Measurements from ENCODE around the gene EMC1. TPM values are rescaled to one million over a fixed set of nuclear protein-coding genes. Genes with fewer than 3 reads are reported as not detected.
"Not testable (repeated sequence)": the region's sequence is repeated elsewhere in the genome, so short reads cannot be mapped to it uniquely, and the experiment has no call there.

The EMC1 gene
- total and polyA plus RNA-seq, 5 experiments from 2014 or later: 16.1 to 38.9 (median 22.4) TPM

GRCh38 chr1:19229229-19229628 lies 22.1 kb downstream of the EMC1 start:
- ATAC-seq (no peak), DNase-seq (no peak)
- Mint-ChIP-seq H3K4me3 (no peak overlapping the region), H3K27ac (peak overlapping the region in 2 of 10 donors; percentile 16 to 20), H3K9me3 (no peaks in the 10 kb centered on the region), H3K4me1 (peaks cover 0 to 5% (median 0%) of the 10 kb centered on the region in 4 donors), H3K36me3 (peaks cover 0 to 85% (median 18%) of the 10 kb centered on the region in 3 donors), H3K27me3 (no peaks in the 10 kb centered on the region)
- POLR2A ChIA-PET: no interaction called here

DNA sequence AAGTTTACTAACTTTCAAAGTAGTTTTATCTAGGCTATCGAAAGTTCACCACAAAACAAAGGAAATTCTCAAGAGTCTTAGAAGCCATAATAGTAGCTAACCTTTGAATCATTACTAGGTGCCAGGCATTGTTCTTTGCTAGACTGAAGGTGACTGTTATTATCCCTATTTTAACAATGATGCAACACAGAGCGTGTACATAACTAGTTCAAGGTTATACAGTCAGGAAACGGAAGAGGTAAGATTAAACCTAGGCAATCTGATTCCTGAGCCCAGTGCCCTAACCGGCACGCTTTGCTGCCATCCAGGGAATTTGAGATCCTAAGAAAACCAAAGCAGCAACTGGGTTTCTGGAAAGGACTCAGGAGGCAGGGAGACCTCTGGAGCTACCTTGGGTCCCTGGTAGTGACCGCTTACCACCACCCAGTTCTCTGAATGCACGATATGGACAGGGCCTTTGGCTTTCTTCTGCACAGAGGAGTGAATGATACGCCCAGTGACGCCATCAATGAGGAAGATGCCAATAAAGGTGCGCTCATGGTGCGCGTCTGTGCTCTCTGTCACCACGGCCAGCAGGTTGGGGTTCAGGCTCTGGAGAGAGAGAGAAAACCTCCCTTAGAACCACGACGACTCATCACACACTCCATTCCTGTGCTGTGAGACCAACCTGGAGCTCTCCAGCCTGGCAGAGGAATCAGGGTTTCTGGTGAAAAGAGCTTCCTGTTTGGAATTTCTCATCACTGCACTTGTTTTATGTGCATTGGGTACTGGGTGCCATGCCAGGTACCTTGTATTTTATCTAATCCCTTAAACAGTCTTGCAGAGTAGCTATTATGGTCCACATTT lies 28.1 kb downstream of the EMC1 start:
- Mint-ChIP-seq H3K27ac (peak overlapping the region in 3 of 10 donors; percentile 3 to 24 (median 15)), H3K4me1 (peaks cover 0 to 13% (median 2%) of the 10 kb centered on the region in 4 donors), H3K36me3 (peaks cover 0 to 93% (median 30%) of the 10 kb centered on the region in 3 donors), H3K9me3 (no peaks in the 10 kb centered on the region), H3K4me3 (no peak overlapping the region), H3K27me3 (no peaks in the 10 kb centered on the region)
- ATAC-seq: no peak
- POLR2A ChIA-PET: no interaction called here
- DNase-seq: no peak

GRCh38 chr1:19222573-19222972 lies 28.8 kb downstream of the EMC1 start:
- Mint-ChIP-seq H3K27ac (peak overlapping the region in 3 of 10 donors; percentile 15 to 81 (median 25)), H3K9me3 (no peaks in the 10 kb centered on the region), H3K27me3 (no peaks in the 10 kb centered on the region), H3K36me3 (peaks cover 0 to 93% (median 29%) of the 10 kb centered on the region in 3 donors), H3K4me1 (peaks cover 0 to 13% (median 3%) of the 10 kb centered on the region in 4 donors), H3K4me3 (no peak overlapping the region)
- POLR2A ChIA-PET: no interaction called here
- DNase-seq (no peak), ATAC-seq (no peak)

- Mint-ChIP-seq H3K27me3 (no peaks in the 10 kb centered on the region), H3K36me3 (peaks cover 0 to 92% (median 28%) of the 10 kb centered on the region in 3 donors), H3K9me3 (no peaks in the 10 kb centered on the region), H3K4me3 (no peak overlapping the region), H3K4me1 (peaks cover 0 to 16% (median 4%) of the 10 kb centered on the region in 4 donors), H3K27ac (peak overlapping the region in 1 of 10 donors; percentile 89)
- DNase-seq (no peak), ATAC-seq (no peak)
- POLR2A ChIA-PET: interaction anchor here (0.8 kb wide), 1 partner anchor 30 kb away, joined by 3 read pairs; the partner anchor contains the start of genes EMC1 and MRTO4
Measured at GRCh38 chr1:19220991-19221390, 30.3 kb downstream of the EMC1 start.

DNA sequence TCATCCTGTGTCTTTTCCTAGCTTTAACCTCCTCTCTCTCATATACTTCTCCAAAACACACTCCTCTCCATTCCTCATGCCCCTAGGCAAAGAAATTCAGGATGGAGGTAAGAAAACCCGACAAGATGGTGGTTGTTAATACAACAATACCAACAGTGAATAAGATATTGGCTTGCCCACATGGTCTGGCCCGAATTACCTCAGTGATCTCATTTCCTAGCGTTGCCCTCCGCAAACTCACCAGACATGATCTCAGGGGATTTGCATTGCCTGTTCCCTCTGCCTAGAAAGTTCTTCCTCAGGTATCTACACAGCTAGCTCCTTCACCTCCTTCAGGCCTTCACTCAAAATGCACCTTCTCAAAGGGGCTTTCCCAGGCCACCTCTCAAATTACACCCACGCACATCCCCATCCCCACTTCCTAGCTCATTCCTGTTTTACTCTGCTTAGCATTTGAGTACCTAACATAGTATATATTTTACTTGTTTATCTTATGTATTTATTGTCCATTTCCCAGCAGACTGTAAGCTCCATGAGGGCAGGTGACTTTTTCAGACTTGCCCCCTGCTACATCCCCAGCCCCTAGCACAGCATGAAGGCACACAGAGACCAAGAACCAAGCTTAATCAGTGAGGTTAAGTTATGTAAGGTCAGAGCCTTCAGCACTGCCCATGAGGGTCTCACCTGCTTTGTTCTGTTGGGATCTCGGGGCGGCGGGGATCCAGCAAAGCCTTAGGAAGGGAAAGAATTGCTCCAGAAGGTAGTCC lies 31.1 kb downstream of the EMC1 start:
- POLR2A ChIA-PET: interaction anchor here (0.8 to 1.0 kb wide), 2 partner anchors 10 to 31 kb away, joined by 3 read pairs; partner anchors contain the start of genes EMC1, MRTO4 and UBR4
- H3K4me1 Mint-ChIP-seq: peaks cover 2 to 16% (median 5%) of the 10 kb centered on the region in 4 donors

GRCh38 chr1:19219451-19219850 lies 31.9 kb downstream of the EMC1 start:
- peak overlapping the region in 3 of 10 donors; percentile 8 to 38 (median 30) for H3K27ac Mint-ChIP-seq

More for the DNA sequence above, 31.1 kb downstream of the EMC1 start:
- Mint-ChIP-seq H3K27me3 (no peaks in the 10 kb centered on the region), H3K36me3 (peaks cover 0 to 86% (median 25%) of the 10 kb centered on the region in 3 donors), H3K9me3 (no peaks in the 10 kb centered on the region), H3K4me3 (no peak overlapping the region), H3K27ac (peak overlapping the region in 7 of 10 donors; percentile 30 to 74 (median 33))
- DNase-seq: no peak
- ATAC-seq: no peak

GRCh38 chr1:19216585-19216984 lies 34.7 kb downstream of the EMC1 start:
- POLR2A ChIA-PET: interaction anchor here (0.8 kb wide), 1 partner anchor 35 kb away, joined by 3 read pairs; the partner anchor contains the start of genes EMC1 and MRTO4
- DNase-seq, ATAC-seq, H3K27me3 Mint-ChIP-seq, H3K9me3 Mint-ChIP-seq, H3K4me3 Mint-ChIP-seq: not testable (repeated sequence)
- Mint-ChIP-seq H3K36me3 (peaks cover 0 to 66% (median 11%) of the 10 kb centered on the region in 3 donors), H3K27ac (peak overlapping the region in 5 of 10 donors; percentile 44 to 93 (median 54)), H3K4me1 (peaks cover 12 to 30% (median 27%) of the 10 kb centered on the region in 4 donors)

More at GRCh38 chr1:19219451-19219850, 31.9 kb downstream of the EMC1 start:
- Mint-ChIP-seq H3K4me3 (no peak overlapping the region), H3K9me3 (no peaks in the 10 kb centered on the region), H3K36me3 (peaks cover 0 to 83% (median 23%) of the 10 kb centered on the region in 3 donors), H3K4me1 (peaks cover 4 to 13% (median 7%) of the 10 kb centered on the region in 4 donors), H3K27me3 (no peaks in the 10 kb centered on the region)
- ATAC-seq (no peak), DNase-seq (no peak)
- POLR2A ChIA-PET: interaction anchor here (1.0 kb wide), 1 partner anchor 9 kb away, joined by 3 read pairs; the partner anchor contains the start of gene UBR4

DNA sequence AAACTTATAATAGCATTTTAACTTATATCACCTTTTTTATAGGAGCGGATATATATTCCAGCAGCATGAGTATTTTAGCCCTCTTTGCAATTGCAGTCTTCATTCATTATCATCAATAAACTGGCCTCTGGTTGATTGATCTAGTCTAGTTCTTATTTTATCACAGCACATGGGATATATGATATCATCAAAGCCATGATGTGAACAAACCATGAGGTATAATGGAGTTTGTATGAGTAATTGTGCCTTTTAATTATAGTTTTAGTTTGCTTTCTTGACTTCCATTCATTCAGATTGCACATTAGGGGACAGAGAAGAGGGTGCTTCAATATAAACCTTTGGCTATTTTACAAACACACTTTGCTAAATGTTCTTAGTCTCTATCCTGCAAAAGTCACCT lies 37.7 kb downstream of the EMC1 start:
- DNase-seq: no peak
- no peak overlapping the region for H3K4me3 Mint-ChIP-seq
- ATAC-seq: no peak
- H3K27me3 Mint-ChIP-seq: peaks cover 0 to 3% (median 0%) of the 10 kb centered on the region in 5 donors
- no peaks in the 10 kb centered on the region for H3K9me3 Mint-ChIP-seq
- POLR2A ChIA-PET: no interaction called here
- H3K27ac Mint-ChIP-seq: peak overlapping the region in 7 of 10 donors; percentile 4 to 78 (median 15)
- peaks cover 0 to 37% (median 0%) of the 10 kb centered on the region in 3 donors for H3K36me3 Mint-ChIP-seq
- peaks cover 19 to 53% (median 50%) of the 10 kb centered on the region in 4 donors for H3K4me1 Mint-ChIP-seq

- POLR2A ChIA-PET: no interaction called here
- H3K4me3 Mint-ChIP-seq: peak overlapping the region in 3 of 10 donors; percentile 16 to 84 (median 39)
- peaks cover 0 to 25% (median 0%) of the 10 kb centered on the region in 3 donors for H3K36me3 Mint-ChIP-seq
- H3K27me3 Mint-ChIP-seq: peaks cover 0 to 3% (median 0%) of the 10 kb centered on the region in 5 donors
- ATAC-seq: no peak
- no peaks in the 10 kb centered on the region for H3K9me3 Mint-ChIP-seq
- peak overlapping the region in 7 of 10 donors; percentile 22 to 100 (median 60) for H3K27ac Mint-ChIP-seq
- H3K4me1 Mint-ChIP-seq: peaks cover 21 to 63% (median 62%) of the 10 kb centered on the region in 4 donors
- DNase-seq: no peak
Measured at GRCh38 chr1:19212167-19212566, 39.2 kb downstream of the EMC1 start.

GRCh38 chr1:19210772-19211549 lies 40.4 kb downstream of the EMC1 start:
- POLR2A ChIA-PET: interaction anchor here (0.6 to 1.6 kb wide), 7 partner anchors 9 to 386 kb away, joined by 3 to 7 read pairs (median 3); partner anchors contain the start of genes EMC1 and MRTO4
- Mint-ChIP-seq H3K27me3 (peaks cover 0 to 3% (median 0%) of the 10 kb centered on the region in 5 donors), H3K36me3 (peaks cover 0 to 21% (median 0%) of the 10 kb centered on the region in 3 donors), H3K4me1 (peaks cover 23 to 72% (median 71%) of the 10 kb centered on the region in 4 donors), H3K9me3 (no peaks in the 10 kb centered on the region), H3K27ac (peak overlapping the region; percentile 96 to 100 (median 98)), H3K4me3 (peak overlapping the region; percentile 84 to 100 (median 96))
- DNase-seq (peak in 1 of 10 donors; percentile 6), ATAC-seq (no peak)

DNA sequence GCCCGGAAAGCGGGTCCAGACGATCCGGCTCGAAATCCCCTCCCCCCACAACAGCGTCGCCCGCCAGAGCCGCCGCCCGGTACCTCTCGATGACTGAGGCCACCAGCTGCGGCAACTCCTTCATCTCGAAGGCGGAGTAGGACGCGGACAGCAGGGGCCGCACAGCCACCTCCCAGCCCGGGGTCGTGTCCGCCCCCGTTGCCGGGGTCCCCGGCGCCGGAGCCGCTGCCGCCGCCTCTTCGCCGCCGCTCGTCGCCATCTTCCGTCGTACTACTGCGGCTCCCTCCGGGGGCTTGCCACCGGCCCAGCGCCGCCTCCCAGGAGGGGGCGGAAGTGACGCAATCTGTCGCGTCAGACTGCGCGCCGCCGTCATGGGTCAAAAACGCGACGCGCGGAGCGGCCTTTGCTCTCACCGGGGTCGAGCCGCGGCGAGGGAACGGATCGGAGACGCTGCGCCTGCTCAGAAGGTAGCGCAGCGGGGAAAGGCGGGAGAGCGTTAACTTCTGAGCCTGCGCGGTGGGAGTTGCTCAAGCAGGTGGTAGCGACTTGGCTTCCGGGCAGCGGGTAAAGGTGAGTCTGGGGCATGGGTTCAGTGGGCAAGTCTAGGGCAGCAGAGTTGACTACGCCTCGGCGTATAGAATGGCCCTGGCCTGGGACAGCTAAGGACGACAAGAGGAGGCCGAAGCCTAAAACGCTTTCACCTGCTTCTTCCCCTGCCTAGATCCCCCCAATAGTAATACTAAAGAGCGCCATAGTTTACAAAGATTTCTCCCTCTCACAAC lies 41.1 kb downstream of the EMC1 start, which contains the start of gene UBR4:
Gene UBR4 (minus strand): TSS at position 277 of the 782 bp plus-strand sequence. CDS start 18 bp downstream, at position 259.
- peaks cover 0 to 3% (median 0%) of the 10 kb centered on the region in 5 donors for H3K27me3 Mint-ChIP-seq

More for the DNA sequence above, 41.1 kb downstream of the EMC1 start, which contains the start of gene UBR4:
- DNase-seq (peak; percentile 95 to 97 (median 96)), ATAC-seq (peak; percentile 88 to 93)
- POLR2A ChIA-PET: interaction anchor here (0.6 to 1.6 kb wide), 5 partner anchors 10 to 386 kb away, joined by 3 to 7 read pairs (median 3); partner anchors contain the start of genes EMC1 and MRTO4
- Mint-ChIP-seq H3K9me3 (no peaks in the 10 kb centered on the region), H3K27ac (peak within 1 kb of the TSS; percentile 96 to 100 (median 98)), H3K4me3 (peak within 1 kb of the TSS; percentile 84 to 100 (median 96)), H3K4me1 (peaks cover 30 to 79% (median 77%) of the 10 kb centered on the region in 4 donors), H3K36me3 (peaks cover 0 to 24% (median 0%) of the 10 kb centered on the region in 3 donors)

All from naive thymus-derived CD8-positive, alpha-beta T cell (primary cell).